Dedifferentiated amniotic fluid mesenchymal stem cell (primary cell): Measurements from ENCODE around the gene BRME1.
"Not testable (repeated sequence)": the region's sequence is repeated elsewhere in the genome, so short reads cannot be mapped to it uniquely, and the experiment has no call there.

ENCODE experiments used
- DNase-seq: peaks from one replicate; pipeline ENCODE4 v3.0.0-alpha.2; 2016; ENCODE audit errors: extremely low spot score

BRME1 gene

DNA sequence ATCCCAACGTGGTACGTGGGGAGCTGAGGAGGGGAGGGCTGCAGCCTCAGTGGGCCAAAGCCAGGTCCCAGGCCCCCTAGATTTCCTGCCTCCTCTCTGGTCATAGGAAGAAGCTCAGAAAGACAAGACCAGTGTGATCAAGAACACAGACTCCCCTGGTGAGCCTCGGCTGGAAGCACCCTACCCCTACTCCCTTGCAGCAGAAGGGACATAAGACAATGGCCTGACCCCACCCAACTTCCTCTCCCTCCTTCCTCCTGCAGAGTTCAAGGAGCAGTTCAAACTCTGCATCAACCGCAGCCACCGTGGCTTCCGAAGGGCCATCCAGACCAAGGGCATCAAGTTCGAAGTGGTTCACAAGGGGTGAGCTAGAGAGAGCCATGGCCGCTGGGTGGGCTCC is 20.8 kb upstream of the BRME1 start:
- no peak for DNase-seq

DNA sequence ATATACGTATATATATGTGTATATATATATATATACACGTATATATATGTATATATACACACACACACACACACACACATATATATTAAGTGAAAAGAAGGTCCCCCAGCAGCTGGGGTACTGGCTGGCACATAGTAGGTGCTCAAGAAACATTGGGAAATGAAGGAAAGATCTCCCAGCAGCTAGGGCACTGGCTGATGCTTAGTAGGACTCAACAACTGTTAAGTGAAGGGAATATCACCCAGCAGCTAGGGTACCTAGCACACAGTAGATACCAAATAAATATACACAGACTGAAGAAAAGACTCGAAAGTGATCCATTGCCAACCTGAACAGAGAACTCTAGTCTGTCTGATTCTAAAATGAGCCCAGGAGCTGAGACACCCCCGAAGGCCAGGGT is 20.1 kb upstream of the BRME1 start:
- no peak for DNase-seq

DNA sequence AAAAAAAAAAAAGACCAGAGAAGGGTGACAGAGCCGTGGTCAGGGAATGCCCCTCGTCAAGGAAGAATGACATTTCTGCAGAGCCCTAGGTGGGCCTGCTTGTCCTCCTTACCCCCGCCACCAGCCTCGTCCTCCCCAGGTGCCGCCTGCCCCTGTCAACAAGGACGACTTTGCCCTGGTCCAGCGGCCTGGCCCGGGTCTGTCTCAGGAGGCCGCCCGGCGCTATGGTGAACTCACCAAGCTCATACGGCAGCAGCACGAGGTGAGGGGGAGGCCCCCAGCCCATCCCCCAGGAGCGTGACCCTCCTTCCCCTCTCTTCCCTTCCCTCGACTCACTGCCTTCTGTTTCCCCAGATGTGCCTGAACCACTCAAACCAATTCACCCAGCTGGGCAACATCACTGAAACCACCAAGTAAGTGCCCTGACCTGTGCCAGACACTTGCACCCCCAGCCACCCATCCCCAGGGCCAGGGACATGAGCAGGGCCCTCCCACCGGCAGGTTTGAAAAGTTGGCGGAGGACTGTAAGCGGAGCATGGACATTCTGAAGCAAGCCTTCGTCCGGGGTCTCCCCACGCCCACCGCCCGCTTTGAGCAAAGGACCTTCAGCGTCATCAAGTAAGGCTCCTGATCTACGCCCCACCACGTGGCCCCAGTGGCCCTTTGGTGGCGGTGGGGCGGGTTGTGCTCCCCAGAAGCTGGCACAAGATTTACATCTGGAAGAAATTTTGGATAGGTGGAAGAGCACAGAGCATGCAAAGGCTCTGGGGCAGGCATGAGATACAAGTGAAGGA is 17.5 kb upstream of the BRME1 start:
- DNase-seq = no peak

DNA sequence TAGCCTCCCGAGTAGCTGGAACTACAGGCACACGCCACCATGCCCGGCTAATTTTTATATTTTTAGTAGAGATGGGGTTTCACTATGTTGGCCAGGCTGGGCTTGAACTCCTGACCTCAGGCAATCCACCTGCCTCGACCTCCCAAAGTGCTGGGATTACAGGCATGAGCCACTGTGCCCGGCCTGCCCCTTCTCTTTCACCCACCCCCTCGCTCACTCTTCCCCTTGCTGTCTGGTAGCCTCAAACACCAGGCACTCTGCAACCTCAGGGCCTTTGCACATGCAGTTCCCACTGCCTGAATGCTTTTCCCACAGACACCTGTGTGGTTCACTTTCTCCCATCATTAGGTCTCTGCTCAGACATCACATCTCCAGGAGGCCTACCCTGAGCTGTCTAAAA is 16.2 kb upstream of the BRME1 start:
- not testable (repeated sequence) for DNase-seq

DNA sequence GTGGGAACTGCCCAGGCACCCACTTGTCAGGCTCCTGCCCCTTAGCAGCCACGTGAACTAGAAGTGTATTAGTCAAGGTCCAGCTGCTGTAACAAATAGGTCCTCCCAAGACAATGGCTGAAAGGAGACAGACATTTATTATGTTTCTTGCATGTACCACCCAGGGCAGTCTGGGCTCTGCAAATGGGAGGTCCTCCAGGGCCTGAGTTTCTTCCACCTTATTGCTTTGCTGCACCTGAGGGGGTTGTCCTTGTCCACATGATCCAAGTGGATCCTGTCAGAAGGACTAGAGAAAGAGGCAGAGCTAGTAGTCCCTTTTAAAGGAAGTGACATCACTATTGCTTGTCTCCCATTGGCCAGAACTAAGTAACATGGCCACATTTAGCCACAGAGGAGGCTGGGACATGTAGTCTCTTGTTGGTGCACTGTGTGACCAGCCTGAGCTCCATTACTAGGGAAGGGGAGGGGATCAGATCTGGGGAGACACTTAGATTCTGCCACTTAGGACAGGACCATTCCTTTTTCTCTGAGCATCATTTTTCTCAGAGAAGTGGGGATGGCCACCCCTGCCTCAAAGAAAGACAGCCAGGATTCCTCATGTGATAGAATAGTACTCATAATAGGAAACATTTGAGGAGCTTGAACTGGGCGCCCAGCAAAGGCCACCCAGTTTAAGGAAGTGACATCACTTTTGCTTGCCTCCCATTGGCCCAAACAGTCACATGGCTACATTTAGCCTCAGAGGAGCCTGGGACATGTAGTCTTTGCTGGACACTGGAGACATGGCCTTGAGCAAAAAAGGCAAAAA is 15.2 kb upstream of the BRME1 start:
- DNase-seq = no peak

DNA sequence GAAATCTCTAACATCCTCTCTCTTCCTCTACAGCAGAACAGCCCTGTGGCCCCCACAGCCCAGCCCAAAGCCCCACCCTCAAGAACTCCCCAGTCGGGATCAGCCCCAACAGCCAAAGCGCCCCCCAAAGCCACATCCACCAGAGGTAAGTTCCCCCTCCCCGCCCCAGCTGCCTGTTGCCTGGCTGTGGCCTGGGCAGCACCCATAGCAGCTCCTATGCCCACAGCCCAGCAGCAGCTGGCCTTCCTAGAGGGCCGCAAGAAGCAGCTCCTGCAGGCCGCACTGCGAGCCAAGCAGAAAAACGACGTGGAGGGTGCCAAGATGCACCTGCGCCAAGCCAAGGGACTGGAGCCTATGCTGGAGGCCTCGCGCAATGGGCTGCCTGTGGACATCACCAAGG is 14.6 kb upstream of the BRME1 start:
- DNase-seq = no peak

DNA sequence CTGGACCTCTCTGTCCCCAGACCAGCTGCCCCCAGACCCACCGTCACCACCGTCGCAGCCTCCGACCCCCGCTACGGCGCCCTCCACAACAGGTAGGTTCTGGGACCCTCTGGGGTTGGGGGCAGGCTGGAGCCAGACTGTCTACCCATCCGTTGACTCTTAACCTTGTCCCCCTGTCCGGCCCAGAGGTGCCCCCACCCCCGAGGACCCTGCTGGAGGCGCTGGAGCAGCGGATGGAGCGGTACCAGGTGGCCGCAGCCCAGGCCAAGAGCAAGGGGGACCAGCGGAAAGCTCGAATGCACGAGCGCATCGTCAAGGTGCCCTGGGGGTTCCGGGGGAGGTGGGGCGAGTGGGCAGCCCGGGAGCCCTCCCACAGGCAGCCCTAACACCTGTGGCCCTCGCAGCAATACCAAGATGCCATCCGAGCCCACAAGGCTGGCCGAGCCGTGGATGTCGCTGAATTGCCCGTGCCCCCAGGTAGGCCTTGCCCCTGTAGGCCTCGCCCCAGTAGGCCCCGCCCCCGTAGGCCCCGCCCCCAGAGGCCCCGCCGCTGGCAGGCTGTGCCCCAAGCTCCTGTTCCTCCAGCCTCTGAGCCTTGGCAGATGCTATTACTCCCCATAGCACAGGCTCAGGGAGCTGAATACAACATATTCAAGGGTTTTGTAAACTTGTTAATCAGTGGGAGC is 13.0 kb upstream of the BRME1 start:
- DNase-seq = no peak

DNA sequence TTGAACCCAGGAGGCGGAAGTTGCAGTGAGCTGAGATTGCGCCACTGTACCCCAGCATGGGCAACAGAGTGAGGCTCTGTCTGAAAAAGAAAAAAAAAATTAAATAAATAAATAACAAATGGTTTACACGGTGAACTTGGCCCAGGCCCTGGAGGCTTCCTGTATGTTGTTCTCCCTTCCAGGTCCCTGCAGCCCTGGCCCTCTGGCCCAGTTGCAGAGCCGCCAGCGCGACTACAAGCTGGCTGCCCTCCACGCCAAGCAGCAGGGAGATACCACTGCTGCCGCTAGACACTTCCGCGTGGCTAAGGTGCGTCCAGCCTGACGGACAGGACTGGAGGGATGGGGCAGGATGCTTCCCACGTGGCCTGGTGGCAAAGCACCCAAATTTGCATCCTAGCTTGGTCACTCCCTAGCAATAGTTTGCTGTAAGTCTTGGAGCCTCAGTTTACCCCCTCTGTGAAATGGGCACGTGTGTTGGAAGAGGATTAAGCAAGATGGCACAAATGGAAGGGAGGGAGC is 12.0 kb upstream of the BRME1 start:
- DNase-seq = no peak

DNA sequence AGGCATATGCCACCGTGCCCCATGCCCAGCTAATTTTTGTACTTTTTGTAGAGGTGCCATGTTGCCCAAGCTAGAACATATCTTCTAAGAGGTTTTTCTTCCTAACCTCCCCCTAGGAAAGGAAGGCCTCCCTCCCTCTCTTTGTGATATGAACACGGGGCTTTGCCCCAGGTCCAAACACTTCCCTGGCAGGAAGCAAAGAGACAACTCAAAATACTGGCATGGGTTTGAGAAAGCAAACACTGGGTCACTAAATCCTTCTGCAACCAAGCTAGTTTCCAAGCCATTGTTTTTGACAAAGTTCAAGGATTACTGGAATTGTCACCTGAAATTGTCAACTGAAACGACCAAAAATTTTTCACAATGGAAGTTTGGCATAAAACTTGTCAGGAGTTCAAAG is 8.9 kb upstream of the BRME1 start:
- DNase-seq = no peak

DNA sequence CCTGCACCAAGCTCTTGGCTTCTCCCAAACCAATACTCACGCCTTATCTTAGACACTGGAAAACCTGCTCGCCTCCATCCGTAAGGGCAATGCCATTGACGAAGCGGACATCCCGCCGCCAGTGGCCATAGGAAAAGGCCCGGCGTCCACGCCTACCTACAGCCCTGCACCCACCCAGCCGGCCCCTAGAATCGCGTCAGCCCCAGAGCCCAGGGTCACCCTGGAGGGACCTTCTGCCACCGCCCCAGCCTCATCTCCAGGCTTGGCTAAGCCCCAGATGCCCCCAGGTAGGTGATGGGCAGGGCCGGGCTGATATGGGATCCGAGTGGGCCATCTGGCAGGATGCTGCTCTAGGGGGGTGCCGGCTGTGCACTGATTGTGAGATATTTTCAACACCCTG is 7.4 kb upstream of the BRME1 start:
- DNase-seq = no peak

DNA sequence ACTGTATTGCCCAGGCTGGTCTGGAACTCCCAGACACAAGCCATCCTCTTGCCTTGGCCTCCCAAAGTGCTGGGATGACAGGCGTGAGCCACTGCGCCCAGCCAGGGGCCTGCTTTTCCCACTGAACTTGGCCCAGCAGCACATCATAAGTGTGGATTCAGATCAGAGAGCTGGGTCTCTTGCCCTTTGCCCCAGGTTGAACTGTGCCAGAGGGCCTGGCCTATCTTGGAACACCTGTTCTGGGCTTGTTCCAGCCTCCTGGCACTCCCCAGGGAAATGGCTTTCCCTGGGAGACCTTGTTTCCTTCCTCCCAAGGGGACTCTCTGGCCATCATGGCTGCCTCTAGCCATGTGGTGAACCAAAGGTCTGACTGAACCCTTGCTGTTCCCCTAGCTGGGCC is 3.5 kb upstream of the BRME1 start:
- no peak for DNase-seq

DNA sequence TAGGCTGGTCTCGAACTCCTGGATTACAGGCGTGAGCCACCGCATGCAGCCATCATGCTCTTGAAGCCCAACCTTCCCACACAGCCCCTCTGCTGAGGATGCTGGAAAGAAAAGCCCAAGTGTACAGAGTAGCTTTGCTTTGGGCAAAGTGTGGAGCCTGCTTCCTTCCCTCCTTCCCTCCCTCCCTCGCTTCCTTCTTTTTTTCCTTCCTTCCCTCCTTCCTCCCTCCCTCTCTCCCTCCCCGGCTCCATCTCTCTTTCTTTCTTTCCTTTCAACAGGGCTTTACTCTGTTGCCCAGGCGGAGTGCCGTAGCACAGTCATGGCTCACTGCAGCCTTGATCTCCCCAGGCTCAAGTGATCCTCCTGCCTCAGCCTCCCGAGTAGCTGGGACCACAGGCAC is 2.8 kb upstream of the BRME1 start:
- DNase-seq = no peak

DNA sequence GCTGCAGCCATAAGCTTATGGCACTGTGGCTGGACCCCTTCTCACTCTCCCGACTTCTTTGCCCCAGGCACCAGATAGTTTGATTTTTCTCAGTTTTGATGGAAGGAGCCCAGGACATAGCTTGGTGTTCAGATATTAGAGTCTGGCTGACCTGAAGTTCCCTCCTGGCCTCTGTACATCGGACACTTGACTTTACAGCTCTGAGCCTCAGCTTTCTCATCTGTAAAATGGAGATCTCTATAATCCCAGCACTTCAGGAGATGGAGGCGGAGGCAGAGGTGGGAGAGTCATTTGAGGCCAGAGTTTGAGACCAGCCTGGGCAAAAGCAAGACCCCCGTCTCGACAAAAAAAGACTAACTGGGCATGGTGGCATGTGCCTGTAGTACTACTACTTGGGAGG is 993 bp upstream of the BRME1 start:
- DNase-seq = no peak

DNA sequence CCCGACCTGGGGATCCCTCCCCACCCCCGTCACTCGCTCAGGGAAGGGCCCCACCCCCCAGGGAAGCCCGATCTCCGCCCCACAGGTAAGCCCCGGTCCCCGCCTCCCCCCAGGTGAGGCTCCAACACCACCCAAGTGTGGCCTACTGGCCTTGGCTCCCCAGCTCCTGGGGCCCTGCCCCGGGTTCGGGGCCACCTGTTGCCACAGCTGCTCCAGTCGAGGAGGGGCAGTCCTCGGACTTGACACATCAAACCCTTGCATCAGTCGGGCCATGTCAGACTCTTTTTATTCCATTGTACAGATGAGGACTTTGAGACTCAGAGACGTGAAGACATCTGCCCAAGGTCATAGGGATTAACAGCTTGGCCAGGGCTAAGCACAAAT is 596 bp upstream of the BRME1 start:
- DNase-seq = no peak

DNA sequence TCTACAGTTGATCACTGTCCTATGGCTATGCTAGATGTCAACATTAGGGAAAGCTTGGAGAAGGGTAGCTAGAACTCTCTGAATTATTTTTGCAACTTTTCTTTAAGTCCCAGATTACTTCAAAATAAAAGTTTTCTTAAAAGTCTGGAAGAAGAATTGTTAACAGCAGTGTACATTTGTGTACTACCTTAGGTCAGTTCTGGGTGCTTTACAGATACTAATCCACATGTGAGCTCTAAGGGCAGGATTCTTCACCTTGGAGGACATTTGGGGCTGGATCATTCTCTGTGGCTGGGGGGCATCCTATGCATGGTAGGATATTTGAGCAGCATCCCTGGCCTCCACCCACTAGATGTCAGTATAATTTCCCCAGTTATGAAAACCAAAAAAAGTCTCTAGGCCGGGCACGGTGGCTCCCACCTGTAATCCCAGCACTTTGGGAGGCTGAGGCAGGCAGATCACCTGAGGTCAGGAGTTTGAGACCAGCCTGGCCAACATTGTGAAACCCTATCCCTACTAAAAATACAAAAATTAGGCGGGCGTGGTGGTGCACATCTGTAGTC is 2.8 kb downstream of the BRME1 start:
- no peak for DNase-seq

DNA sequence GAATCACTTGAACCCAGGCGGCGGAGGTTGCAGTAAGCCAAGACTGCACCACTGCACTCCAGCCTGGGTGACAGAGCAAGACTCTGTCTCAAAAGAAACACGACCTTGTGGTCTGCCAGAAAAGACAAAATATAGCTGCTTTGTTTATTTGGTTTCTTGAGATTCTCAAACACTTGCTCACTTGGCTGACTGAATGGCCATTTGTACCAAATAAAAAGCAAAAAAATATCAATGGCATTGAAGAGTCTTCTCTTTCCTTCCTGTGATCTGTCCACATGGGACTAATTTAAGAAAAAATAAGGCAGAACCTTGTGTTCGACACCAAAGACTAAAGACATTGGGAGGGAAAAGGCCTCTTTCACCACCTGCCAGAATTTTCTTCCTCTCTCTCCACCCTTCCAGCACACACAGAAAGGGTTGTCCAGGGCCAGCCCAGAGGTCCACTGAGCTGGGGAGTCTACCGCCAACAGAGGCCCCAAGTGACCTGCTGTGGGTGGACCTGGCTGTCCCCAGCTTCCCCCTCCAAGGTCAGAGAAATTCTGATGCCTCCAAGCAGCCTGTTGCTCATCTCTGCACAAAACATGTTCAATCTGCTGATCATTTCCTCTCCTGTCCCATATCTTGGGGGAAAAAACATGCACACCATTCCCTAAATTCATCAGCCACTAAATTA is 5.9 kb downstream of the BRME1 start:
- DNase-seq = no peak

DNA sequence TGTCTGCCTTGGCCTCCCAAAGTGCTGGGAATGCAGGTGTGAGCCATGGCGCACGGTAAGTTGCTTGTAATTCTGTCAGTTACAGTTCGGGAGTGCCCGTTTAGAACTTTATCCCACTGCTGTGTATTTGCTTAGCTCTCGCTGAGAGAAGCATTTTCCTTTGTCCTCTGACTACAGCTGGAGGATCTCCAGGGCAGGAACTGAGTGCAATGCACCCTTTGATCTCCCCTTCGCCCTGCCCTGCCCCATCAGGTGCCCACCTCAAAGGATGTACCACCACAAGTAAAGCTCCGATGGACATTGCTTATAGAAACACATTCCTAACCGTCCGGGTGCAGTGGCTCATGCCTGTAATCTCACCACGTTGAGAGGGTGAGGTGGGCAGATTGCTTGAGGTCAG is 6.5 kb downstream of the BRME1 start:
- no peak for DNase-seq

DNA sequence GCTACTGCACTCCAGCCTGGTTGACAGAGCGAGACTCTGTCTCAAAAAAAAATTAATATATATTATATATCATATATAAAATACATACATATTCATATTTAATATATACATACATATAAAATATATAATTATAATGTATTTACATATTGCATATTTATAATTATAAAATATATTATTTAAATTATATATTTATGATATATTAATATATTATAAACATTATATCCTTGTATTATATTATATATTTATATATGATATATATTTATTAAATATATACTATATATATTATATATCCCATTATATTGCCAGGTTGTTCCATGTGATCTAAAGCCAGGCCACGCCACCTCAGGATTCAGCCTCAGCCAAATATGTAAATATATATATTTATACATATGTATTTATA is 9.7 kb downstream of the BRME1 start:
- DNase-seq = no peak

DNA sequence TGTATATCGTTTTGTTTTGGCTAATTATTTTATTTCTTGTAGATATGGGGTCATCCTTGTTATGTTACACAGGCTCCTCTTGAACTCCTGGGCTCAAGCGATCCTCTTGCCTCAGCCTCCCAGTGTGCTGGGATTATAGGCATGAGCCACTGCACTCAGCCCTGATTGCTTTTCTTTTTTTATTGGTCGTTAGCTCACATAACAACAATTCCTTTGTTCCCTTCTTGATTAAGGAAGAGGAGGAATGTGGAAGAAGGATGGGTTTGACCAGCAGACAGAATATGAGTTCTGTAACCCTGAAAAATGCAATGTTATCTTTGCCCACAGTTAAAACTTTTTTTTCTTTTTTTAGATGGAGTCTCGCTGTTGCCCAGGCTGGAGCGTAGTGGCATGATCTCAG is 11.4 kb downstream of the BRME1 start:
- no peak for DNase-seq

DNA sequence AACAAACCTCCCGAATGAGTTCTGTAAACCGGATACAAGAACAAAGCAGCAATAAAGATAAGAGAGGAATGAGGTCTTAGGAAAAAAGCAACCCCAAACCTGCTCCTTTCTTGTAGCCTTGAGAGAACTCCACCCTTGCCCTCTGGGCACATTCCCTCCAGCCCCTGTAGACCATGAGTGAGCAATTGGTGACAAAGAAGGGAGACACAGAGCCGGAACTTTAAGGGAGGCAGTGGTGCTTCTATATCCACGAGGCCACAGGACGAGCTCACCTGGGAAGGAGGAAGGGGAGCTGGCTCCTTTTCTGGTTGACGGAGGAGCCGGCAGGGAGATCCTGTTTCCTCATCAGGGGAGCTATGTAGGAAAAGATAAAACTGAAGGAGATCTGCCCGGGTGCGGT is 13.0 kb downstream of the BRME1 start:
- no peak for DNase-seq

DNA sequence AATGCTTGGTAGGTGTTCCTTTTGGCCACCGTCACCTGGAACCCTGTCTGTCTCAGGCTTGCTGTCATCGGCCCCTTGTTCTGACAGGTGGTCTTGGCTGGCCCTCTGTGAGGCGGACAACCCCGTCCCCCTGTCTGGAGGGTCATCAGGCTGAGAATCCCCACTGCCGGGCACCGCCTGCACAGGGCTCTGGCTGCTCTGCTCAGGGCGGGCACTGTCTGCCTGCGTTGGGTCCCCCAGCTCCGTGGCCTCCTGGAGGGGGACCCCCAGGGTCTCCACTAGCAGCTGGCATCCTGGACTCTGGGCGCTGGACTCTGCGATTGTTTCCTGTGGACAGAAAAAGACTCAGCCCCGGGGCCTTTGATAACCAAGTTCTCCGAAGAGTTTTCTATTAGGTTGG is 15.8 kb downstream of the BRME1 start:
- no peak for DNase-seq

DNA sequence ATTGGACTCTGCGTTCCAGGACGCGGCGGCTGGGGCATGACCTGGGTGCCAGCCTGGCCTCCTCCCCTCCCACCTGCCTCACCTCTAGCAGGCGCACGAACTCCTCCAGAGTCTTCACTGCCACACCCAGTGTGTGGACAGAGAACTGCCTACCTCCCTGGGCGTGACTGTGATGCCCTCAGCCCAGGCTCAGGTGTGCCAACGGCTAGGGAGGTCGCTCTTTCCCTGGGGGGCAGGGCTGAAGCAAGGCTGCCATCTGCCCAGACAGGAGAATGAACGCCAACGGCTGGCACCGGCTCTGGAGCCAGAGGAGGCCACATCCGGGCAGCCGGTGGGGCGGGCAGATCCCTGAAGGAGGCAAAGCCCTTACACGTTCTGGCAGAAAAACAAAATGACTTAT is 17.6 kb downstream of the BRME1 start:
- no peak for DNase-seq
